H9 (cell line): Measurements from ENCODE around the gene SPTBN1. TPM values are rescaled to one million over a fixed set of nuclear protein-coding genes. Genes with fewer than 3 reads are reported as not detected.

Experiments
- DNase-seq: peaks from one replicate; pipeline ENCODE4 v3.0.0-alpha.2; 2017
- H2AFZ ChIP-seq: one replicate; pipeline ENCODE4 v1.6.1; 2013; ENCODE audit warnings: mild to moderate bottlenecking, low read length, control low read depth, moderate library complexity
- H2AK5ac ChIP-seq: 2 replicates; pipeline ENCODE4 v1.6.1; 2013; ENCODE audit warnings: low read length, control low read depth, mixed read lengths; ENCODE audit not compliant: insufficient read length
- H2BK120ac ChIP-seq: one replicate; pipeline ENCODE4 v1.6.1; 2013; ENCODE audit warnings: low read depth, mild to moderate bottlenecking, low read length, control low read depth, inconsistent platforms; ENCODE audit not compliant: poor library complexity, severe bottlenecking
- H2BK12ac ChIP-seq: 2 replicates; pipeline ENCODE4 v1.6.1; 2013; ENCODE audit warnings: low read length, control low read depth, mixed read lengths, low read depth; ENCODE audit not compliant: insufficient read length
- H2BK15ac ChIP-seq: 2 replicates; pipeline ENCODE4 v1.6.1; 2013; ENCODE audit warnings: low read depth, low read length, control low read depth
- H2BK20ac ChIP-seq: one replicate; pipeline ENCODE4 v1.6.1; 2013; ENCODE audit warnings: low read depth, mild to moderate bottlenecking, low read length, control low read depth, inconsistent platforms; ENCODE audit not compliant: poor library complexity, severe bottlenecking
- H2BK5ac ChIP-seq: 2 replicates; pipeline ENCODE4 v1.6.1; 2013; ENCODE audit warnings: low read length, control low read depth, mixed read lengths; ENCODE audit not compliant: insufficient read length
- H3K14ac ChIP-seq: 2 replicates; pipeline ENCODE4 v1.6.1; 2013; ENCODE audit warnings: low read length, control low read depth; ENCODE audit not compliant: insufficient read depth
- H3K18ac ChIP-seq: 2 replicates; pipeline ENCODE4 v1.6.1; 2013; ENCODE audit warnings: low read depth, mild to moderate bottlenecking, mixed read lengths, low read length, control low read depth; ENCODE audit not compliant: insufficient read length
- H3K23ac ChIP-seq: 2 replicates; pipeline ENCODE4 v1.6.1; 2013; ENCODE audit warnings: low read length, control low read depth, mixed read lengths, low read depth; ENCODE audit not compliant: insufficient read length
- H3K23me2 ChIP-seq: 2 replicates; pipeline ENCODE4 v1.6.1; 2013; ENCODE audit warnings: low read depth, mild to moderate bottlenecking, mixed read lengths, low read length, control low read depth; ENCODE audit not compliant: insufficient read length, poor library complexity, severe bottlenecking
- H3K27ac ChIP-seq: 2 replicates; pipeline ENCODE4 v1.5.1; 2013; ENCODE audit warnings: low read length, control low read depth, mixed read lengths, low read depth; ENCODE audit not compliant: insufficient read length
- H3K27me3 ChIP-seq: 2 replicates; pipeline ENCODE4 v1.6.1; 2013; ENCODE audit warnings: low read length, control low read depth, inconsistent platforms; ENCODE audit not compliant: insufficient read depth
- H3K4ac ChIP-seq: 2 replicates; pipeline ENCODE4 v1.6.1; 2013; ENCODE audit warnings: low read depth, mild to moderate bottlenecking, control low read depth, inconsistent platforms, low read length, moderate library complexity
- H3K4me1 ChIP-seq: 2 replicates; pipeline ENCODE4 v1.6.1; 2013; ENCODE audit warnings: low read length, control low read depth, inconsistent platforms; ENCODE audit not compliant: insufficient read depth
- H3K4me2 ChIP-seq: 2 replicates; pipeline ENCODE4 v1.6.1; 2013; ENCODE audit warnings: low read length, control low read depth, mixed read lengths; ENCODE audit not compliant: insufficient read length, insufficient read depth
- H3K56ac ChIP-seq: 2 replicates; pipeline ENCODE4 v1.6.1; 2013; ENCODE audit warnings: low read depth, mild to moderate bottlenecking, mixed read lengths, low read length, control low read depth; ENCODE audit not compliant: insufficient read length
- H3K79me1 ChIP-seq: 2 replicates; pipeline ENCODE4 v1.6.1; 2013; ENCODE audit warnings: low read depth, mild to moderate bottlenecking, moderate library complexity, low read length, control low read depth, inconsistent platforms; ENCODE audit not compliant: insufficient read depth, poor library complexity, severe bottlenecking
- H3K79me2 ChIP-seq: 2 replicates; pipeline ENCODE4 v1.6.1; 2013; ENCODE audit warnings: low read length, control low read depth, inconsistent platforms; ENCODE audit not compliant: insufficient read depth
- H3K9ac ChIP-seq: 2 replicates; pipeline ENCODE4 v1.6.1; 2013; ENCODE audit warnings: low read length, control low read depth, mixed read lengths; ENCODE audit not compliant: insufficient read length; ENCODE audit errors: extremely low read depth
- H3K9me3 ChIP-seq: one replicate; pipeline ENCODE4 v1.6.1; 2013; ENCODE audit warnings: low read depth, low read length, inconsistent platforms; ENCODE audit not compliant: control insufficient read depth
- H3T11ph ChIP-seq: one replicate; pipeline ENCODE4 v1.6.1; 2013; ENCODE audit warnings: mild to moderate bottlenecking, low read length, control low read depth, inconsistent platforms
- H4K20me1 ChIP-seq: one replicate; pipeline ENCODE4 v1.6.1; 2013; ENCODE audit not compliant: control insufficient read depth, insufficient read length, insufficient read depth
- H4K5ac ChIP-seq: 2 replicates; pipeline ENCODE4 v1.6.1; 2013; ENCODE audit warnings: low read depth, mild to moderate bottlenecking, mixed read lengths, low read length, control low read depth; ENCODE audit not compliant: insufficient read length
- H4K8ac ChIP-seq: replicated peaks from 2 replicates; pipeline ENCODE4 v1.6.1; 2013; ENCODE audit warnings: low read length, control low read depth, mixed read lengths, low read depth; ENCODE audit not compliant: insufficient read length
- H4K91ac ChIP-seq: 2 replicates; pipeline ENCODE4 v1.6.1; 2013; ENCODE audit warnings: low read depth, mild to moderate bottlenecking, moderate library complexity, mixed read lengths, low read length, control low read depth; ENCODE audit not compliant: insufficient read length
- H3K27ac Mint-ChIP-seq, 3 experiments: 2 replicates in 2 of 3; 3 replicates in 1 of 3; pipeline ENCODE4 v1.8.0; 2020 to 2021; ENCODE audit warnings: mixed read lengths in 3 of 3, mild to moderate bottlenecking in 1 of 3, moderate library complexity in 1 of 3
- H3K27me3 Mint-ChIP-seq: 2 replicates; pipeline ENCODE4 v1.8.0; 2021; ENCODE audit warnings: low read depth, mild to moderate bottlenecking, moderate library complexity, mixed read lengths
- H3K36me3 Mint-ChIP-seq, 3 experiments: 2 replicates in 2 of 3; 3 replicates in 1 of 3; pipeline ENCODE4 v1.8.0; 2020 to 2021; ENCODE audit warnings: low read depth in 3 of 3, mixed read lengths in 3 of 3; ENCODE audit not compliant: insufficient read depth in 1 of 3
- H3K4me1 Mint-ChIP-seq, 2 experiments: 2 replicates each; pipeline ENCODE4 v1.8.0; 2020; ENCODE audit warnings: mixed read lengths in 2 of 2
- H3K4me3 Mint-ChIP-seq, 2 experiments: 2 replicates in 1 of 2; 3 replicates in 1 of 2; pipeline ENCODE4 v1.8.0; 2020 to 2021; ENCODE audit warnings: mild to moderate bottlenecking in 2 of 2, mixed read lengths in 2 of 2, moderate library complexity in 1 of 2
- H3K9me3 Mint-ChIP-seq, 2 experiments: 2 replicates in 1 of 2; 3 replicates in 1 of 2; pipeline ENCODE4 v1.8.0; 2020; ENCODE audit warnings: mild to moderate bottlenecking in 2 of 2, mixed read lengths in 2 of 2, moderate library complexity in 1 of 2
- WGBS: extraction: QIAGEN DNeasy Blood & Tissue Kit; methylation state at CpG from one replicate; pipeline ENCODE4 v1.1.7; 2013; ENCODE audit warnings: missing lambda C conversion rate, low lambda C conversion rate, mixed read lengths; ENCODE audit not compliant: insufficient read length; ENCODE audit errors: extremely low coverage; 5-methylcytosine and 5-hydroxymethylcytosine counted together
- total RNA-seq: library from RNA; stranded (reverse); gene quantifications from 2 replicates; pipeline ENCODE4 v1.2.1, GENCODE V29; 2021
- TF ChIP-seq, protein P1 (sequence below): fragments of 200-600 bp; sonication (generic); conservative IDR thresholded peaks from 3 replicates; pipeline ENCODE4 v1.8.0; 2021; ENCODE audit warnings: antibody characterized with exemption, mild to moderate bottlenecking

SPTBN1 gene
- total RNA-seq, 1 experiment from 2014 or later, result 164 TPM

DNA sequence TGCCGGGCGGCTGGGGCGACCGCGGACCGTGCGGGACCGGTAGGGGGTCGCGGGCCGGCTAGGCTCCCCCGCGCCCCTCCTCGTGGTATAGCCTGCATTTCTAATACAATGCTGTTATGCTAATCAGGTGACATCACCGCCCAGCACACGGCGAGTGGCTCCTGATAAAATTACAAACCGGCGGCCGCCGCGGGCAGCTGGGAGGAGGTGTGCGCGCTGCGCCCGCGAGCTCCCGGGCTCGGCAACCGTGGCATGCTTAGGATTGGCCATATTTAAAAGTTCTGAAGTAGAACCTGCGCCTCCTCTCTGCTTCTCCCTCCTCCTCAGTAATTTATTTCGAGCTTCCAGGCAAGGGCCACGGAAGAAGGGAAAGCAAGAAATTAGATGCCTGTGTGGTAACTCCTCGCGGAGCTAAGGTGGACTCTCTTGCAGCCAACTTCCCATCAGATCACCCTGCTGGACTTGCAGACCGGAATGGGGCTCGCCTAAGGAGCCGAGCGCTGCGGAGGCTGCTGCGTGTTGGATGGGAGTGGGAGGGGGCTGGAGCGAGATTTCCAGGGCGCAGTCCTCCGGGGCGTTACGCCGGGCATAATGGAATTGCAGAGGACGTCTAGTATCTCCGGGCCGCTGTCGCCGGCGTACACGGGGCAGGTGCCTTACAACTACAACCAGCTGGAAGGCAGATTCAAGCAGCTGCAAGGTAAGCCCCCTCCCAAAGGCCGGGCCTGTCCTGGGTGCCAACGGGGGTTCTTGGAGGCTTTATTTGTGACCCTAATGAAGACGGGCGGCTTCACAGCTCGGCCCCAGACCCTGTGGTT lies 102.3 kb downstream of the SPTBN1 start:
- no peak overlapping the region for H3K23ac ChIP-seq
- peak; percentile 85 for DNase-seq
- Mint-ChIP-seq H3K4me3 (peak overlapping the region; percentile 94 to 96), H3K27ac (peak overlapping the region; percentile 96 to 99 (median 98)), H3K36me3 (peaks cover 0 to 12% (median 4%) of the 10 kb centered on the region in 3 experiments; a peak in 2 of 7 replicates), H3K4me1 (peaks cover 40 to 44% of the 10 kb centered on the region in 2 experiments), H3K27me3 (no peaks in the 10 kb centered on the region; the same call in 1 of the 2 replicates), H3K9me3 (no peaks in the 10 kb centered on the region; a peak in 1 of 5 replicates)
- peaks cover 23% of the 10 kb centered on the region; the same call in 1 of the 2 replicates for H3K79me2 ChIP-seq
- no peak overlapping the region for H2BK12ac ChIP-seq
- H2BK20ac ChIP-seq, result no peak overlapping the region
- TF ChIP-seq, protein P1, sequence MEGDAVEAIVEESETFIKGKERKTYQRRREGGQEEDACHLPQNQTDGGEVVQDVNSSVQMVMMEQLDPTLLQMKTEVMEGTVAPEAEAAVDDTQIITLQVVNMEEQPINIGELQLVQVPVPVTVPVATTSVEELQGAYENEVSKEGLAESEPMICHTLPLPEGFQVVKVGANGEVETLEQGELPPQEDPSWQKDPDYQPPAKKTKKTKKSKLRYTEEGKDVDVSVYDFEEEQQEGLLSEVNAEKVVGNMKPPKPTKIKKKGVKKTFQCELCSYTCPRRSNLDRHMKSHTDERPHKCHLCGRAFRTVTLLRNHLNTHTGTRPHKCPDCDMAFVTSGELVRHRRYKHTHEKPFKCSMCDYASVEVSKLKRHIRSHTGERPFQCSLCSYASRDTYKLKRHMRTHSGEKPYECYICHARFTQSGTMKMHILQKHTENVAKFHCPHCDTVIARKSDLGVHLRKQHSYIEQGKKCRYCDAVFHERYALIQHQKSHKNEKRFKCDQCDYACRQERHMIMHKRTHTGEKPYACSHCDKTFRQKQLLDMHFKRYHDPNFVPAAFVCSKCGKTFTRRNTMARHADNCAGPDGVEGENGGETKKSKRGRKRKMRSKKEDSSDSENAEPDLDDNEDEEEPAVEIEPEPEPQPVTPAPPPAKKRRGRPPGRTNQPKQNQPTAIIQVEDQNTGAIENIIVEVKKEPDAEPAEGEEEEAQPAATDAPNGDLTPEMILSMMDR, result no peak
- H4K91ac ChIP-seq, result no peak overlapping the region
- H3K9ac ChIP-seq, result peak overlapping the region; percentile 85
- peak overlapping the region; percentile 94 for H3K14ac ChIP-seq
- peak overlapping the region; percentile 76 for H3K4me2 ChIP-seq
- no peak overlapping the region for H3T11ph ChIP-seq
- no CpG with 5 or more reads among the region's 59 CpGs for WGBS
- H4K20me1 ChIP-seq, result no peaks in the 10 kb centered on the region
- no peaks in the 10 kb centered on the region for H3K9me3 ChIP-seq
- no peak overlapping the region for H3K56ac ChIP-seq
- H3K18ac ChIP-seq, result peak overlapping the region; percentile 78
- no peak overlapping the region for H4K5ac ChIP-seq
- H4K8ac ChIP-seq, result no peak overlapping the region
- H2AFZ ChIP-seq, result no peak overlapping the region
- no peak overlapping the region for H2BK5ac ChIP-seq
- no peak overlapping the region for H2BK15ac ChIP-seq
- no peaks in the 10 kb centered on the region for H3K79me1 ChIP-seq
- H2AK5ac ChIP-seq, result no peak overlapping the region
- peak overlapping the region; percentile 29 for H3K27ac ChIP-seq
- no peaks in the 10 kb centered on the region for H3K27me3 ChIP-seq
- peaks cover 13% of the 10 kb centered on the region for H3K23me2 ChIP-seq
- H3K4me1 ChIP-seq, result no peaks in the 10 kb centered on the region; the same call in 1 of the 2 replicates
- no peak overlapping the region for H2BK120ac ChIP-seq
- H3K4ac ChIP-seq, result no peak overlapping the region; the same call in 1 of the 2 replicates
